Measurements from ENCODE around the gene MRPS6.

DNA sequence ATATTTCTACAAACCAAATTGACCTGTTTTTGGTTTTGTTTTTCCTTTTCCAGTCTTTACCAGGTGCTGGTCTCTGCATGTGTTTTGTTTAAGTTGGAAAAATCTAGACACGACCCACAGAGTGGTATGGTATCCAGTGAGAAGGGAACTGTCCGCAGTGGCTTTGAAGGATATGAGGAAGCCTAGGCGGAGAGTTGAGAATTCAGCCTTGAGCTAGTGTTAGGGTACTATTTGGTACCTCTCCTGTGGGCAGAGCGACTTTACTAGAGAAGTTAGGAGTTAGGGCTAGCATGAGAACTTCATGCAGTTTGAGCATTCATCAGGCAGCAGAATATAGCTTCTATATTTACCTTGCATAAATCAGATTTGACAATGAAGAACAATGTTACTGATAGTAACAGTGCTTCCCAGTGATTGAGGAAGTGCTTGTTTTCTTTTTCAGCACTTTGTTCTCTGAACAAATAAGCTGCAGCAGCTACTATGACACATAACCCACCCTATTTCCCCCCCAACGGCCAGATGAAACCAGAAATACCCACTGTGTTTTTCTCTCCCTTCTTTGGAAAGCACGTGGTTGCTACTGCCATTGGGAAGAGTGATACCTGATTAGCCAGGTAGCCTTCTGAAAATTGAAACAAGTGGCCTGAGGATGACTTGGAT is 19.0 kb downstream of the MRPS6 start:
- no peak for TF ChIP-seq EP300 (IDR thresholded peaks at IDR 0.05)
- no peak for TF ChIP-seq POLR2A (IDR thresholded peaks at IDR 0.05)
